Measurements from ENCODE around the gene TMEM232.
"Not testable (repeated sequence)": the region's sequence is repeated elsewhere in the genome, so short reads cannot be mapped to it uniquely, and the experiment has no call there.

The TMEM232 gene

DNA sequence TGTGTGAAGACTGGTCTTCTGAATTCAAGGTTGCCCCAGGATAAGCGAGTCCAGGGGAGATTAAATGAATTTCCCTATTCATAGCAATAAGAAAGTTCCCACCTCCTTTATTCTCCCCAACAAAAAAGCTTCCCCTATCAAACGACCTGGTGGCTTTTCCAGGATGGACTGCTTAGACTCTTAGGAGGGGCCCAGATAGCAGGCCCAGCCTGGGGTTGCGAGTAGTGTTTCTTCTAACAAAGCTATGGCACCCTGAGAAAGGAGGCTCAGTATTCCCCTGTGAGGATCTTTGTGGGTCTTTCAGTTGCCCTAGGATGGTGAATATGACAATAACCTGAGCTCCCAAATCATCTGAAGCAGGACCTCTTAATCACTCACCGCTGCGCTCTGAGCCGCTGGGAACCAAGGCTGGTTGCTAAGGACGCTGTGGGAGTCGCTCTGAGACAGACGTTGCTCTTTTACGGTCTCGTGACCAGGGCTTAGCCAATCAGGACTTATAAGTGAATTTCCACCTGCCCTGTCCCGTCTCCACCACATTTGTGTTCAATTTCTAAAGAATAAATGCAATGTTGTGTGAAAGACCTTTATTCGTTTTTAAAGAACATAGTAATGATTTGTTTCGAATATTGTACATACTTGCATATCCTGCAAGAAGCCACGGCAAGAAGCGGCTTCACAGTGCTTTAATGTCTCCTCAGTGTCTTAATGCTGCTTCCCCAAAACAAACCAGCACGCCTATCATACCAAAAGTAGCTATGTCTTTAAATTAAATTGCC lies at the start of gene TMEM232:
Gene TMEM232 (minus strand): TSS at position 423 of the 776 bp plus-strand sequence. CDS start 59,319 bp downstream, outside the sequence.
- peak; percentile 93 for DNase-seq

DNA sequence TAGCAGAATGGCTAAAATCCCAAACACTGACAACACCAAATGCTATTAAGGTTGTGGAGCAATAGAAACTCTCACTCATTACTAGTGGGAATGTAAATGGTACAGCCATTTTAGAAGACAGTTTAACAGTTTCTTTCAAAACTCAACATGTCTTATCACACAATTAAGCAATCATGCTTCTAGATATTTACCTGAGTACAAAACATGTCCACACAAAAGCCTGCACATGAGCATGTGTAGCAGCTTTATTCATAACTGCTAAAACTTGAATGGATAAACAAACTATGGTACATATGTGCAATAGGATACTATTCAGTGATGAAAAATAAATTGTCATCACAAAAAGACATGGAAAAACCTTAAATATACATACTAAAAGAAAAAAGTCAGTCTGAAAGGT lies 43.8 kb upstream of the TMEM232 start:
- no peak for DNase-seq

DNA sequence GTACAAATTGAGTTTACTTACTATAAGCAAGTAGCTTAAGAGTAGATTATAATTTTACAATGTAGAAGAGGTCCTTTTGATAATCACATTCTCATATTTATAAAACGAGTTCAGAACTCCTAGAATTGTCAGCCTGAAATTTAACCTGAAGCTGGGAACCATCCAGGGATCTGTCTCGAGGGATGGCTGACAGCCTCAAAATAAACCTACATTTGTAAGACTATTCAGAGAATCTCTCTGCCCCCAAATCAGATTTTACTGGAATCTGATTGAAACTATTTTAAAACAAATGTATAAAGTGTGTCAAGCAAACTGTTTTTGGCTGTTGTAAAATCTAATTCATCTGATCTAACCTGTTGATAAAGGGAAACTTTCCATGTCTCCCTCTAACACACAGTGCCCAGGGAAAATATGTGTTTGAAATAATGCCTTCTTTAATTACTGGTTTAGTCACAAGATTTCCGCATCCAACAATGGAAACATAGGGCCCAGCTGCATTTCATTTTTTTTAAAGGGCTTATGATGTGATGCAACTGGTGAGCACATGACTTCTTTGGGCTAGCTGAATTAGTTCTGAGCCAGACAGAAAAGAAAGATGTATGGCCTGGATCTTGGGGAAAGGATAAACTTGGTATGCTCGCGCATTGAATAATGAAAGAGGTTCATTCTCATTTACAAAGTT lies 42.7 kb upstream of the TMEM232 start:
- no peak for DNase-seq

- no peak for DNase-seq
Measured at GRCh38 chr5:110768138-110768860, 41.8 kb upstream of the TMEM232 start.

DNA sequence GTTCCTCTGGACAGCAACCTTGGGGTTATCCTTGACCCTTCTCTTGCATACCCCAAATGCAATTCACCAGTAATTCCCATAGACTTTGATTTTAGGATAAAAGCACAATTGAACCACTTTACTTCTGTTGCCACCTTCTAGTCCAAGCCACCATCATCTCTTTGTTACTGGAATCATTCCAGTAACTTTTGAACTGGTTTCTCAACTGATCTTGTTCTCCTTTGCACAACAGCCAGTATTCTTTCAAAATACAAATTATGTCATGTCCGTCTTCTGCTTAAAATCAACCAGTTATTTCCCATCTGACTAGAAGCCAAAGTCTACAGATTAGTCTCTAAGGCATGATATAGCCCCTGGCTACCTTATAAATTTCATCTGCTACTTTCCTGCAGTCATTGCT lies 33.7 kb upstream of the TMEM232 start:
- no peak for DNase-seq

- peak; percentile 52 for DNase-seq
Measured at GRCh38 chr5:110757118-110757729, 30.8 kb upstream of the TMEM232 start.

DNA sequence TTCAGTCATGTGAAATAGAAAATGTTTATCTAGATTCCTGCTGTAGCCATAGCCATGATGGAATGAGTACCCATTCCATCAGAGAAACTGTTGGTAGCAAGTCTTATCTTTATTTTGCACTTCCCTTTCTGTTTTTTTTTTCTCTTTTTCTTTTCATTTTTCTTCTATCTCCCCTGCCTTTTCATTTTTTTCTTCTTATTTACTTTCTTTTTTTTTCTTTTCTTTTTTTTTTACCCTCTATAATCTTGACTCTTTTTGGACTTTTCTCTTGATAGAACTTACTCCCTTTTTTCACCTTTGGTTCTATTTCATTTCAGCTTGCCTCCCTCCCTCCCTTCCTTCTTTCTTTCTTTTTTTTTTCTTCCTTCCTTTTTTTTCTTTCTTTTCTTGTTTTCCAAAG lies 27.7 kb upstream of the TMEM232 start:
- no peak for DNase-seq

DNA sequence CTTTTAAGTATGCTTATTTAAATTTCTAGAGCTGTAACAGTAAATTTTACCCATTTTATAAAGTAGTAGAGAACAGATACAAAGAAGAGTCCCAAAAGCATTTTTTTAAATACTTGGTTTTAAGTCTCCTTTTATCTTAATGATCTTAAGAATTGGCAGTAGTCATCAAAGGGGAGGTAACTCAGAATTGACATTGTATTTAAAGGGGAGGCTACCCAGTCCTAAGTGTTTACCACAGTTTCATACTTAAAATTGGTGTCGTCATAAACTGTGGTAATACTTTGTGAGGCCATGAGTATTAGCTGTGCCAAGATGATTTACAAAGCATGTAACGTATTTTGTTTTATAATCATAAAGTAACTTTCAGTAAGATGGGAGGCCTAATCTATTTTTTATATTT lies 27.1 kb upstream of the TMEM232 start:
- no peak for DNase-seq

DNA sequence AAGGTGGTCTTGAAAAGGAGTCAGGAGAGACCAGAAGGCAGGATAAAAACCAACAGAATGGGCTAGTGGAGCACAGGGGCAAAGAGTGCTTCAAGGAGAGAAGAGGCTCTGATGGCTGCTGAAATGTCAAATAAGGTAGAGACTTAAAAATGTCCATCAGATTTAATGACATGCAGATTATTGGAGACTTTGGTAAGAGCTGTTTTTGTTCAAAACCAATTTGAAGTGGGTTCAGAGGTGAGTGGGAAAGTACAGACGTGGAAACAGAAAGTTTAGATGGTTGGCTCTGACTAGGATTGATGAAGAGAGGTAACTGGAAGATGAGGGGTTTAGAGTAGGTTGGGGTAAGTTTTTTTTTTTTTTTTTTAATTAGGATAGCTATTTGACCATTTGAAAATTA lies 26.5 kb upstream of the TMEM232 start:
- no peak for DNase-seq

DNA sequence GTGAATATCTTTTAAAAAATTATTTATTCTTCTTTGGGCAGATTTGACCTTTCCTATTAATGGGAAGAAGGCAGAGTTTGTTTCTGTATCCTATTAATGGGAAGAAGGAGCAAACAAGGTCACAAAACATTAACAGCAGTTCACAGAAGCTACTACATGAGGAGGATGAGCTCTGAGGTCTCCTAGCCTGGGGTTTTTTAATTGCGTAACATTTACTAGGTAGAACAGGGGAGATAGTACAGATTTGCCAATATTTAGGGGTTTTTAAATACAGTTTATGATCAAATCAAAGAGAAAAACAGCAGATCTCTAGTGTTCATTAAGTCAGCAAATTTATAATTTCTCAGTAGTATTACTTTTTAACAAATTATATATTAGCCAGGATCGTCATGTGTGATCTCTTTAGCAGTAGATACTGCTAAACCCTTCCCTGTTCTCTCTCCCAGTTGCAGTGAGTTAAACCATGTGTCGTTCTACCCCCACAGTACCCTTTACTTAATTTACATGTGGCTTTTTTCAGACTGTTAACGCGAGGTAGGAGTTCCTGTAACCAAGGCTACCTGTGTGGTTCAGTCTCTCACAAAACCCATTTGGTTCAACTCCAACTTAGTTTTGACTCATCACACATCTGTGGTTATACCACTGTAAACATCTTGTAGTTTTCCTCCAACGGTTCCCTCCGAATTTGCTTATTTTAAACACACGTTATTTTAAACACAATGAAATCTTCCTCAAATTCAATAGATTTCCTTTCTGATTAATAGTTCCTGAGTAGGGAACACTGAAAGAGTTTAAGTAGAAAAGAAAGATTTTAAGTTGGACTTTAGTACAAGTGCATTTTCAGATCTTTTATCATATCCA lies 25.7 kb upstream of the TMEM232 start:
- no peak for DNase-seq

DNA sequence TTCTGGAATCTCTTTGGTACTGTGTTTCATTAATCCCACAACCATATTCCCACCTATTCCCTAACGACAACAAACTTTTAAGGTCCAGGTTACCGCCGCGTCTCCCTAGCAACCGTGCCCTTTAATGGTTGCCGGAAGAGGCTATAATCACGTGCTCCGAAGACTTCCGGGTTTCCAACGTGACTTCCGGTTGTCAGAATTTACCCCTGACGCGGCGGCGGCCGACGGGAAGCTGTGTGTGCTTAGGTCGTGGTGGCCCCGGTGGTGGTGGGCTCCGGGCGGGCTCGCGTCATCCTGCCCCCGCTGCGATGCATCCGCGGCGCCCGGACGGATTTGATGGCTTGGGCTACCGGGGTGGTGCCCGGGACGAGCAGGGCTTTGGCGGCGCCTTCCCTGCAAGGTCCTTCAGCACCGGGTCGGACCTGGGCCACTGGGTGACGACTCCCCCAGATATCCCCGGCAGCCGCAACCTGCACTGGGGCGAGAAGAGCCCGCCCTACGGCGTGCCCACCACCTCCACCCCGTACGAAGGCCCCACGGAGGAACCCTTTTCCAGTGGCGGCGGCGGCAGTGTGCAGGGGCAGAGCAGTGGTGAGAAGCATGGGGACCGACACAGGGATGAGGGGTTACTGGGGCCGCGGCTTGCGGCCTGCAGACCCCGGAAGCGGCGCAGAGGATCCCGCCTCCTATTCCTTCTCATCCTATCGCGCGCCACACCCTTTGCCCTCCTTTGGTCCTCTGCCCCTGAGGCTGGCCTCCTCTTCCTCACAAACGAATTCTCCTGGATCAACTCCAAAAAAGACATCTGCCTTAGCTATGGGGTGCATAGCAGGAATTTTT lies 12.6 kb upstream of the TMEM232 start, which contains the start of gene SLC25A46:
Gene SLC25A46 (plus strand): TSS at position 196 of the 840 bp plus-strand sequence. CDS start 113 bp downstream, at position 309.
- DNase-seq = peak; percentile 91

DNA sequence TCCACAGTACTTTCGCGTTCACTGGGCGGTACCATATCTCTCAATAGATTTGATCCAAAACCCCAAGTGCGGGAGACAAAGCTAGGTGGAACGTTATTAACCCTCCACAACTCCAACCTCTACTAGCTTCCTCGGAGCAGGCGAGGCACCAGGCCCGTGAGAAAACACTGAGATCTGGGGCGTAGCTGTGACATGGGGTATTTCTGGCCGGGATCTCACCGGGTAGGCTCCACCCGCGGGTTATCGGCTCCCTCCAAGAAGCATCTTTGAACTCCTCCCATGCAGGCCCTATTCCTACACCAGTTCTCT lies 12.0 kb upstream of the TMEM232 start:
- DNase-seq = no peak

- DNase-seq = no peak
Measured at GRCh38 chr5:110736753-110737152, 10.3 kb upstream of the TMEM232 start.

- no peak for DNase-seq
Measured at GRCh38 chr5:110735556-110735955, 9.1 kb upstream of the TMEM232 start.

- no peak for DNase-seq
Measured at GRCh38 chr5:110734101-110734500, 7.6 kb upstream of the TMEM232 start.

GRCh38 chr5:110731499-110731898 lies 5.0 kb upstream of the TMEM232 start:
- DNase-seq = not testable (repeated sequence)

- DNase-seq = peak; percentile 87
Measured at GRCh38 chr5:110727025-110727314, 499 bp upstream of the TMEM232 start.

- DNase-seq = no peak
Measured at GRCh38 chr5:110718311-110718710, 8.2 kb downstream of the TMEM232 start.

DNA sequence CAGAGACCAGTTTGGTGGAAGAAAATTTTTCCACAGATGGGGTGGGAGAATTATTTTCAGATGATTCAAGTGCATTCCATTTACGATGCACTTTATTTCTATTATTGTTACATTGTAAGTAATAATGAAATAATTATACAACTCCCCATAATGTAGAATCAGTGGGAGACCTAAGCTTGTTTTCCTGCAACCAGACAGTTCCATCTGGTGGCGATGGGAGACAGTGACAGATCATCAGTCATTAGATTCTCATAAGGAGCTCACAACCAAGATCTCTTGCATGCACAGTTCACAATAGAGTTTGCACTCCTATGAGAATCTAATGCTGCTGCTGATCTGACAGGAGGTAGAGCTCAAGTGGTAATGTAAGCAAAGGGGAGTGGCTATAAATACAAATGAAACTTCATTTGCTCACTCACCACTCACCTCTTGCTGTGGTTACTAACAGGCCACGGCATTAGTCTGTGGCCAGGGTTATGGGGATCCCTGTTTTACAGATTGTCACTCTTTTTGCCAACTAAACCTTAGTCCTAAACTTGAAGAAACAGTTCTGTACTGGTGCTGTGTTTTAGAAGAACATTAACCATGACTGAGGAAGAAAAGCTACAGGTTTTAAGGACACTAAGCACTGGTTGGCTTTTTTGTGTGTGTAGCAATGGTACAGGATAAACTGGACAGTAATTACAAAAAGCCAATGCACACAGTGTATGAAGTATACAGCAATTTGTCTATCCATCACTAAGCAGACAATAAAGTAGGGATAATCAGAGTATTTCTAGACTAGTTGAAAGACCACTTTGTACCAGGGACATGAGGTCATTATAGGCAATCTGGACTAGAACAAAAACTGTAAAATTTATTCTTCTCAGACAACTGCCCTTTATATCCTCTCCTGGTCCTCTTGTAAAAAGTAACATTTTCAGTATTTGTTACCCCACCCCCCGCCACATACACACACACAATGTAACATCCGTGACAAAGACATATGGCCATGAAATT lies 9.9 kb downstream of the TMEM232 start:
- DNase-seq = no peak

- DNase-seq = no peak
Measured at GRCh38 chr5:110707260-110707844, 19.1 kb downstream of the TMEM232 start.
